OCI-M2 (cell line): ENCODE measurements around the gene CCNB1.
"Not testable (repeated sequence)": the region's sequence is repeated elsewhere in the genome, so short reads cannot be mapped to it uniquely, and the experiment has no call there.

Experiments used
- DNase-seq: peaks from one replicate; lab custom pipeline; 2025; ENCODE audit not compliant: unreplicated experiment; lab: John Stamatoyannopoulos, UW

CCNB1 gene

GRCh38 chr5:69181659-69182293 is 14.8 kb downstream of the CCNB1 start:
- not testable (repeated sequence) for DNase-seq

DNA sequence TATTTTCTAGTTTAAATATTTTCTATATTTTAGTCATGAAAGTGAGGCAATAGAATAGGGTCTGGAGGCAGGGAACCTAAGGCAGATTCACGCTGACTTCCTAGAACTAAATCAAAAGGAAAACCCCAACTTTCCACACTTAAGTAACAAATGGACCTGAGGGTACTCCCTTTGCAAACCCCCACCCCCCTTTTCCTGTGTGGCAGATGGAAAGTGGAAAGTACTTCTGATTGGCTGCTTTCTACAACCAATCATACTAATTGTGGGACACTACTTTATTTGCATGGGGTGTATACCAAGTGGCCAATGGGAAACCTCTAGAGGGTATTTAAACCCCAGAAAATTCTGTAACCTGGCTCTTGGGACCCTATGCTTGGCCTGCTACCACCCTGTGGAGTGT is 17.7 kb downstream of the CCNB1 start:
- DNase-seq, result no peak

DNA sequence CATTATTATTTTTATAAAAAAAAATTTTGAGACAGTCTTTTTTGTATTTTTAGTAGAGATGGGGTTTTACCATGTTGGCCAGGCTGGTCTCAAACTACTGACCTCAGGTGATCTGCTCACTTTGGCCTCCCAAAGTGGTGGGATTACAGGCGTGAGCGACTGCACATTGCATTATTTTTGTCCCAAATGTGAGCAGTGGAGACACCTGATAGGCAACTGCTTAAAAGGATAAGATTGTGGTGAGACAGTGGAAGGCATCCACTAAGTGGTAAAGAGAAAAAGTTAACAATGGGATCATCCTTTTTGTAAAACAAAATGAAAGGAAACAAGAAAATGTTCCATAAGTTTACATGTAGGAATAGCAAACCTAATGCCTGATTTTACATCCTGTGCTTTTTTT is 20.4 kb downstream of the CCNB1 start:
- DNase-seq, result no peak

GRCh38 chr5:69188811-69189161 is 21.8 kb downstream of the CCNB1 start:
- DNase-seq, result no peak

GRCh38 chr5:69189162-69190086 is 22.5 kb downstream of the CCNB1 start, which contains the start of gene CENPH:
Gene CENPH (plus strand): TSS chr5:69189583. CDS start chr5:69189635, 52 bp downstream.
- DNase-seq, result peak; percentile 77

- no peak for DNase-seq
These were observed 35.5 kb downstream of the CCNB1 start for GRCh38 chr5:69202497-69202896.

- DNase-seq, result no peak
These were observed 39.7 kb downstream of the CCNB1 start for GRCh38 chr5:69206528-69207190.

- DNase-seq, result no peak
These were observed 42.7 kb downstream of the CCNB1 start for GRCh38 chr5:69209602-69210001.

DNA sequence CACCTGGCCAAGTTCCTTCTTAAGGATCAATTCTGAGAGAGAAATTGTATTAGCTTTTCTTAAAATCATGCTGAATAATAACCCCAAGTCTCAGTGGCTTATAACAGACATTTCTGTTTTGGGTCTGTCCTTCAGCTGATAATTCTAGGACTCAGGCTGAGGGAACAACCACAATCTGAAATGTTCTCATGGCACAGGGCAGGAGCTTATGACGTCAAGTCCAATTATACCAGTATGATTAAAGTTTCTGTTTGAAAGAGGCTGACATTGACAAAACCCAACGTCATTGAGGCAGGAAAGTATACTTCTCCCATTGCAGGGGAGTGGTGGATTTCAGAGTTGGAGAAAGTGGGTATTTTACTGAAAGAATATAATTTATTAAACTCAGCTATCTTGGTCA is 44.2 kb downstream of the CCNB1 start:
- no peak for DNase-seq

DNA sequence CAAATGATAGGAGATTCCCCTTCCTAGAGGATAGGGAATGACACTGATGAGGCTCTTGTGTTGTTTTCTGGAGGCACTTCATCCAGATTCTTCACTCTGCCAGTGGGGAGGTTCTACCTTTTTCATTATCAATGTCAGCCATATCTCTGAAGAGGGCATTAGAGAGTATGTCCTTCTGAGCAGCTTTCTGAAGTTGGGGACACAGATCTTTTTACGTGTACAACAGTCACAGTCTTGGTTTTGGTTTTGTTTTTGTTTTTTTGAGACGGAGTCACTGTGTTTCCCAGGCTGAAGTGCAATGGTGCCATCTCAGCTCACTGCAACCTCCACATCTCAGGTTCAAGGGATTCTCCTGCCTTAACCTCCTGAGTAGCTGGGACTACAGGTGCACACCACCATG is 45.1 kb downstream of the CCNB1 start:
- DNase-seq, result no peak

- DNase-seq, result no peak
These were observed 46.7 kb downstream of the CCNB1 start for GRCh38 chr5:69213513-69214215.

- no peak for DNase-seq
These were observed 50.2 kb downstream of the CCNB1 start for GRCh38 chr5:69217151-69217511.

DNA sequence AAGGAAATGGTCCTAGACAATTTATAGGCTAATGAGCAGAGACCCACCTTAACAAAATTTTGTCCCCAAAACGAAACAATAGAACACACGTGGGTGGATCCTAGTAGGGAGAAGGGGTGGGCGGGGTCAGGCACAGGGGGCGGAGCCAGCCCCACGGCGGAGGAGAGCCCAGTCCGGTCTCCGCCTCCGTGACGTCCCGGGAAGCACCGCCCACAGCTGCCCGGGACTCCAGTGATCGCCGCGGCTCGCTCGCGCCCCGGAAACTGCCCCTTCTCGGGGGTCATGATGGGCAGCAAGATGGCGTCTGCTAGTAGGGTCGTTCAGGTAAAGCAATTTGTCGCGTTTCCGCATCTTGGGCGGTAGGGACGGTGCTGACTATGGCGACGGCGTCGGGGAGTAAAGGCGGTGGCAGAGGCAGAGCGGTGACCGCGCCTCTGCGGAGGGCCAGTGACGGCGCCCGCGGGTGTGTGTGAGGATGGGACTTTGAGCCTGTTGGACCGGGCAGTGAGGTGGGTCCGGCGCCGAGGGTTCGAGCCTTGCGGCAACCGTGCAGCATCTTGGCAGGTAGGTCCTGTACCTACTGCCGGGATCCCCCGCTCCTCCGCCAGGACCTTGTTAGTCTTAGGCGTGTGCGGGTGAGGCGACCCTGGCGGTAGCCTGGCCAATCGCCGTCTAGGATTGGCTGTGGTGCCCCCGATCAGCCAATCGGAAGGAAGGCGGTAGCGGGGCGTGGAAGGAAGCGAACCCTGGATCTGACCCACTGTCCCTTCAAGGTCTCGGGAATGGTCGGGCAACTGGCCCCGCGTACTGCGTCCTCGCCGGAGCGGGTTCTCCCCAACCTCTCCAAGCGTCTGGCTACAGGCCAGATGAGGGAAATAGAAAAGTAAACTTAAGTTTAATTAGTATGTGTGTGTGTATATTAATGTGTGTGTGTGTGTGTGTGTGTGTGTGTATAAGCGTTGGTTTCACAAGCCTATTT is 50.9 kb downstream of the CCNB1 start:
- peak; percentile 90 for DNase-seq

DNA sequence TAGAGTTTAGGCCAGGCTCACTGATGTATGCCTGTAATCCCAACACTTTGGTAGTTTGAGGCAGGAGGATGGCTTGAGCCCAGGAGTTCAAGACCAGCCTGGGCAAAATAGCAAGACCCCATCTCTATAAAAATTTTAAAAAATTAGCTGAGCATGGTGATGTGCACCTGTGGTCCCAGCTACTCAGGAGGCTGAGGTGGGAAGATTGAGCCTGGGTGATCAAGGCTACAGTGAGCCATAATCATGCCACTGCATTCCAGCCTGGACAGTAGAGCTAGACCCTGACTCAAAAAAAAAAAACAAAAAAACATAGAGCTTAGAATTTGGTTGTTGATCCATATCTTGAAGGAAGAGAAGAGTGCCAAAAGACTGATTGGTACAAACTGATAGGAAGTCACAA is 53.0 kb downstream of the CCNB1 start:
- no peak for DNase-seq

- not testable (repeated sequence) for DNase-seq
These were observed 53.4 kb downstream of the CCNB1 start for GRCh38 chr5:69220371-69220770.

- not testable (repeated sequence) for DNase-seq
These were observed 53.9 kb downstream of the CCNB1 start for GRCh38 chr5:69220833-69221232.

DNA sequence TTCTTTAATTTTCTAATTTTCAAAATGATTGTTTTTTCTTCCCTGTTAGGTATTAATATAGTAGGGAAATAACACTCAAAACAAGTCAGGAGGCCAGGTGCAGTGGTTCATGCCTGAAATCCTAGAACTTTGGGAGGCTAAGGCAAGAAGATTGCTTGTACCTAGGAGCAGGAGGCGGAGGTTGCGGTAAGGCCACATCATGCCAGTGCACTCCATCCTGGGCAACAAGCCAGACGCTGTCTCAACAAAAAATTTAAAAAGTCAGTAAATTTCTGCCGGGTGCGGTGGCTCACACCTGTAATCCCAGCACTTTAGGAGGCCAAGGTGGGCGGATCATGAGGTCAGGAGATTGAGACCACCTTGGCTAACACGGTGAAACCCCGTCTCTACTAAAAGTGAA is 57.6 kb downstream of the CCNB1 start:
- DNase-seq, result no peak

- no peak for DNase-seq
These were observed 58.9 kb downstream of the CCNB1 start for GRCh38 chr5:69225860-69226259.
